Activated T-cell treated with anti-CD3 and anti-CD28 coated beads, Interleukin-2, amount 50 U/mL, for 24 hours (primary cell): ENCODE results near the gene AP2B1.
"Not testable (repeated sequence)": the region's sequence is repeated elsewhere in the genome, so short reads cannot be mapped to it uniquely, and the experiment has no call there.

Source experiments
- DNase-seq: peaks from one replicate; pipeline ENCODE4 v3.0.0-alpha.2; 2020
- H3K27ac Mint-ChIP-seq: 2 replicates; pipeline ENCODE4 v1.8.0; 2020; ENCODE audit warnings: mild to moderate bottlenecking, mixed read lengths
- H3K27me3 Mint-ChIP-seq: 2 replicates; pipeline ENCODE4 v1.8.0; 2020; ENCODE audit warnings: mixed read lengths
- H3K36me3 Mint-ChIP-seq: 2 replicates; pipeline ENCODE4 v1.8.0; 2020; ENCODE audit warnings: low read depth, mixed read lengths
- H3K4me1 Mint-ChIP-seq: 2 replicates; pipeline ENCODE4 v1.8.0; 2020; ENCODE audit warnings: low read depth, mixed read lengths
- H3K4me3 Mint-ChIP-seq: 2 replicates; pipeline ENCODE4 v1.8.0; 2020; ENCODE audit warnings: mild to moderate bottlenecking, moderate library complexity, mixed read lengths
- H3K9me3 Mint-ChIP-seq: 2 replicates; pipeline ENCODE4 v1.8.0; 2020; ENCODE audit warnings: mixed read lengths

The AP2B1 gene

GRCh38 chr17:35743626-35744328 is 156.7 kb downstream of the AP2B1 start:
- Mint-ChIP-seq H3K27me3 (peaks cover 50% of the 10 kb centered on the region), H3K36me3 (no peaks in the 10 kb centered on the region), H3K4me3 (no peak overlapping the region), H3K4me1 (peaks cover 22% of the 10 kb centered on the region), H3K27ac (no peak overlapping the region), H3K9me3 (no peaks in the 10 kb centered on the region)
- DNase-seq = no peak

GRCh38 chr17:35744830-35745229 is 157.7 kb downstream of the AP2B1 start:
- Mint-ChIP-seq H3K4me3 (no peak overlapping the region), H3K4me1 (peaks cover 29% of the 10 kb centered on the region), H3K27me3 (peaks cover 57% of the 10 kb centered on the region), H3K9me3 (no peaks in the 10 kb centered on the region), H3K36me3 (no peaks in the 10 kb centered on the region), H3K27ac (no peak overlapping the region)
- DNase-seq = no peak

- H3K36me3 Mint-ChIP-seq = no peaks in the 10 kb centered on the region
- no peak overlapping the region for H3K27ac Mint-ChIP-seq
- peaks cover 32% of the 10 kb centered on the region for H3K4me1 Mint-ChIP-seq
- no peak for DNase-seq
- H3K9me3 Mint-ChIP-seq = no peaks in the 10 kb centered on the region
- peaks cover 57% of the 10 kb centered on the region for H3K27me3 Mint-ChIP-seq
- H3K4me3 Mint-ChIP-seq = no peak overlapping the region
These were observed 158.1 kb downstream of the AP2B1 start for GRCh38 chr17:35745246-35745645.

GRCh38 chr17:35745749-35746320 is 158.7 kb downstream of the AP2B1 start:
- peaks cover 58% of the 10 kb centered on the region for H3K27me3 Mint-ChIP-seq
- DNase-seq = no peak
- peaks cover 32% of the 10 kb centered on the region for H3K4me1 Mint-ChIP-seq
- no peak overlapping the region for H3K4me3 Mint-ChIP-seq
- H3K36me3 Mint-ChIP-seq = no peaks in the 10 kb centered on the region
- no peaks in the 10 kb centered on the region for H3K9me3 Mint-ChIP-seq
- H3K27ac Mint-ChIP-seq = no peak overlapping the region

- Mint-ChIP-seq H3K4me3 (no peak overlapping the region), H3K36me3 (no peaks in the 10 kb centered on the region), H3K9me3 (no peaks in the 10 kb centered on the region), H3K27ac (no peak overlapping the region), H3K4me1 (peaks cover 25% of the 10 kb centered on the region), H3K27me3 (peaks cover 59% of the 10 kb centered on the region)
- DNase-seq = peak; percentile 85
These were observed 160.5 kb downstream of the AP2B1 start for GRCh38 chr17:35747540-35748017.

GRCh38 chr17:35748341-35748841 is 161.3 kb downstream of the AP2B1 start:
- no peaks in the 10 kb centered on the region for H3K36me3 Mint-ChIP-seq
- peaks cover 61% of the 10 kb centered on the region for H3K27me3 Mint-ChIP-seq
- no peak overlapping the region for H3K27ac Mint-ChIP-seq
- no peak overlapping the region for H3K4me3 Mint-ChIP-seq
- DNase-seq = no peak
- H3K9me3 Mint-ChIP-seq = no peaks in the 10 kb centered on the region
- peaks cover 25% of the 10 kb centered on the region for H3K4me1 Mint-ChIP-seq

GRCh38 chr17:35748979-35749378 is 161.9 kb downstream of the AP2B1 start:
- H3K4me1 Mint-ChIP-seq = peaks cover 25% of the 10 kb centered on the region
- no peak overlapping the region for H3K27ac Mint-ChIP-seq
- no peaks in the 10 kb centered on the region for H3K36me3 Mint-ChIP-seq
- peaks cover 58% of the 10 kb centered on the region for H3K27me3 Mint-ChIP-seq
- DNase-seq = no peak
- no peak overlapping the region for H3K4me3 Mint-ChIP-seq
- H3K9me3 Mint-ChIP-seq = no peaks in the 10 kb centered on the region

- H3K27ac Mint-ChIP-seq = no peak overlapping the region
- peaks cover 25% of the 10 kb centered on the region for H3K4me1 Mint-ChIP-seq
- H3K36me3 Mint-ChIP-seq = no peaks in the 10 kb centered on the region
- peaks cover 53% of the 10 kb centered on the region for H3K27me3 Mint-ChIP-seq
- H3K4me3 Mint-ChIP-seq = peak overlapping the region; percentile 23
- H3K9me3 Mint-ChIP-seq = no peaks in the 10 kb centered on the region
- no peak for DNase-seq
These were observed 162.7 kb downstream of the AP2B1 start for GRCh38 chr17:35749560-35750412.

- Mint-ChIP-seq H3K27ac (no peak overlapping the region), H3K4me3 (no peak overlapping the region), H3K9me3 (no peaks in the 10 kb centered on the region), H3K27me3 (peaks cover 53% of the 10 kb centered on the region), H3K36me3 (no peaks in the 10 kb centered on the region), H3K4me1 (peaks cover 25% of the 10 kb centered on the region)
- DNase-seq = no peak
These were observed 163.6 kb downstream of the AP2B1 start for GRCh38 chr17:35750526-35751395.

- DNase-seq, H3K36me3 Mint-ChIP-seq, H3K27ac Mint-ChIP-seq, H3K4me3 Mint-ChIP-seq, H3K9me3 Mint-ChIP-seq: not testable (repeated sequence)
- Mint-ChIP-seq H3K4me1 (peaks cover 25% of the 10 kb centered on the region), H3K27me3 (peaks cover 53% of the 10 kb centered on the region)
These were observed 164.4 kb downstream of the AP2B1 start for GRCh38 chr17:35751541-35751940.

- H3K27me3 Mint-ChIP-seq = peaks cover 53% of the 10 kb centered on the region
- no peak overlapping the region for H3K27ac Mint-ChIP-seq
- H3K9me3 Mint-ChIP-seq = no peaks in the 10 kb centered on the region
- H3K4me1 Mint-ChIP-seq = peaks cover 25% of the 10 kb centered on the region
- H3K4me3 Mint-ChIP-seq = no peak overlapping the region
- no peaks in the 10 kb centered on the region for H3K36me3 Mint-ChIP-seq
- no peak for DNase-seq
These were observed 165.3 kb downstream of the AP2B1 start for GRCh38 chr17:35752471-35752870.

- Mint-ChIP-seq H3K9me3 (no peaks in the 10 kb centered on the region), H3K27me3 (peaks cover 51% of the 10 kb centered on the region), H3K4me1 (peaks cover 20% of the 10 kb centered on the region), H3K27ac (no peak within 1 kb of the TSS), H3K36me3 (no peaks in the 10 kb centered on the region), H3K4me3 (no peak within 1 kb of the TSS)
- DNase-seq = no peak
These were observed 166.0 kb downstream of the AP2B1 start, which contains the start of gene GAS2L2 for GRCh38 chr17:35752945-35753764. Gene GAS2L2, minus strand, starts transcription at chr17:35753239. Its CDS starts 389 bp downstream, at chr17:35752850.

- H3K27ac Mint-ChIP-seq = no peak overlapping the region
- H3K4me1 Mint-ChIP-seq = no peaks in the 10 kb centered on the region
- no peaks in the 10 kb centered on the region for H3K9me3 Mint-ChIP-seq
- no peak overlapping the region for H3K4me3 Mint-ChIP-seq
- no peaks in the 10 kb centered on the region for H3K36me3 Mint-ChIP-seq
- H3K27me3 Mint-ChIP-seq = peaks cover 11% of the 10 kb centered on the region
- DNase-seq = no peak
These were observed 170.1 kb downstream of the AP2B1 start for GRCh38 chr17:35757243-35757642.
